Fibroblast of lung (primary cell): Measurements from ENCODE around the gene FMNL2.

Experiments used
- EZH2 ChIP-seq: IDR thresholded peaks from 2 replicates; pipeline ENCODE4 v1.5.1; 2012; ENCODE audit warnings: low read length, control low read depth, mild to moderate bottlenecking; ENCODE audit errors: missing control alignments
- TF ChIP-seq, protein P1 (sequence below), 2 donors: IDR thresholded peaks in 1 of 2; conservative IDR thresholded peaks in 1 of 2; 1 replicate in 1 of 2; 2 replicates in 1 of 2; pipeline ENCODE4 v1.5.1; 2011 to 2012; ENCODE audit warnings: low read length in 2 of 2, control low read depth in 1 of 2, inconsistent platforms in 1 of 2, low read depth in 1 of 2, mild to moderate bottlenecking in 1 of 2

DNA sequence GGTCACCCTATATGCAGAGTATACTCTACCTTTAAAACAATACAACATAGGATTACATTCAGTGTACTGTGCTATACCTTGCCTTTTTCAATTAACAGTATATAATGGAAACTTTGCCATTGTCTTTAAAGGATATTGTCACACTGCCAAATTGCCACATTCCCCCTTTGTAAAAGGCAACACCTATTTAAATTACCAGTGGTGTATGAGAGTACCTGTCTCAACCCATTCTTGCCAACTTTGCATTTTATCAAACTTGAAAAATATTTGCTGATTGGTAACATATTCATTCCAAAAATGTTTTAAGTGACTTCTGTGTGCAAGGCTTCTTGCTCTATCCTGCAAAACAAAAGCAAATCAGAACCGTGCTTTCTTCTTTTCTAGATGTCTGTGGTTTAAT lies 92.9 kb downstream of the FMNL2 start:
- TF ChIP-seq, protein P1, sequence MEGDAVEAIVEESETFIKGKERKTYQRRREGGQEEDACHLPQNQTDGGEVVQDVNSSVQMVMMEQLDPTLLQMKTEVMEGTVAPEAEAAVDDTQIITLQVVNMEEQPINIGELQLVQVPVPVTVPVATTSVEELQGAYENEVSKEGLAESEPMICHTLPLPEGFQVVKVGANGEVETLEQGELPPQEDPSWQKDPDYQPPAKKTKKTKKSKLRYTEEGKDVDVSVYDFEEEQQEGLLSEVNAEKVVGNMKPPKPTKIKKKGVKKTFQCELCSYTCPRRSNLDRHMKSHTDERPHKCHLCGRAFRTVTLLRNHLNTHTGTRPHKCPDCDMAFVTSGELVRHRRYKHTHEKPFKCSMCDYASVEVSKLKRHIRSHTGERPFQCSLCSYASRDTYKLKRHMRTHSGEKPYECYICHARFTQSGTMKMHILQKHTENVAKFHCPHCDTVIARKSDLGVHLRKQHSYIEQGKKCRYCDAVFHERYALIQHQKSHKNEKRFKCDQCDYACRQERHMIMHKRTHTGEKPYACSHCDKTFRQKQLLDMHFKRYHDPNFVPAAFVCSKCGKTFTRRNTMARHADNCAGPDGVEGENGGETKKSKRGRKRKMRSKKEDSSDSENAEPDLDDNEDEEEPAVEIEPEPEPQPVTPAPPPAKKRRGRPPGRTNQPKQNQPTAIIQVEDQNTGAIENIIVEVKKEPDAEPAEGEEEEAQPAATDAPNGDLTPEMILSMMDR (conservative IDR thresholded peaks at IDR 0.05 in 1 of 2, IDR thresholded peaks at IDR 0.05 in 1 of 2; ENCODE audit: low read depth in 1 of 2, low read length in 2 of 2), result no peak
- no peak for TF ChIP-seq EZH2
